HFF-Myc (cell line): Measurements from ENCODE around the gene DPEP1.

Experiments used
- DNase-seq: peaks from one replicate; pipeline ENCODE4 v3.0.0-alpha.2; 2011; ENCODE audit warnings: low read depth; ENCODE audit errors: extremely low read depth
- H3K4me3 ChIP-seq: replicated peaks from 2 replicates; pipeline ENCODE4 v1.5.1; 2011; ENCODE audit warnings: low read depth, mild to moderate bottlenecking, control low read depth, low read length
- CTCF ChIP-seq: IDR thresholded peaks from 2 replicates; pipeline ENCODE4 v1.5.1; 2012; ENCODE audit warnings: mild to moderate bottlenecking, low read depth, low read length, control low read depth; ENCODE audit errors: missing control alignments

The DPEP1 gene

GRCh38 chr16:89600427-89600826 lies 13.0 kb upstream of the DPEP1 start:
- DNase-seq = no peak
- no peak for TF ChIP-seq CTCF
- no peak overlapping the region for H3K4me3 ChIP-seq

DNA sequence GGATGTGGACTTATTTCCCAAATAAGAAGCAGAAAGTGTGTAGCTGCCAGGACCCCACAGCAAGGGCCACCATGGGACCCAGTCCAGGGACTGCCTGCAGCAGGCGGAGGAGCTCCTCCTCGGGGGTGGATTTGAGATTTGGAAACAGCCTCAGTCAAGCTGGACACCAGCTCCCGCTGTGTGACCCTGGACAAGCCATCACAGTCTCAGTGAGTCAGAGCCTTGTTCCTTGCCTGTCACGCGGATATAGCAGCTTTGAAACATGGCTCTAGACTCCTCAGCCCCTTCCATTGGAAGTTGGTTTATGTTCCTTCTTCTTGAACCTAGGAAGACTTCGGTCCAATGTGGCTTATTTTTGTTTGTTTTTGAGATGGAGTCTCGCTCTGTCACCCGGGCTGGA lies 12.5 kb upstream of the DPEP1 start:
- no peak for TF ChIP-seq CTCF
- H3K4me3 ChIP-seq = no peak overlapping the region
- DNase-seq = no peak

- no peak overlapping the region for H3K4me3 ChIP-seq
- TF ChIP-seq CTCF = no peak
- no peak for DNase-seq
Observed at GRCh38 chr16:89601906-89602272, 11.6 kb upstream of the DPEP1 start.

- no peak for DNase-seq
- no peak for TF ChIP-seq CTCF
- H3K4me3 ChIP-seq = no peak overlapping the region
Observed at GRCh38 chr16:89602273-89602951, 11.0 kb upstream of the DPEP1 start.

GRCh38 chr16:89602952-89603590 lies 10.4 kb upstream of the DPEP1 start:
- no peak overlapping the region for H3K4me3 ChIP-seq
- no peak for DNase-seq
- no peak for TF ChIP-seq CTCF

- TF ChIP-seq CTCF = no peak
- no peak for DNase-seq
- no peak overlapping the region for H3K4me3 ChIP-seq
Observed at GRCh38 chr16:89604764-89605163, 8.7 kb upstream of the DPEP1 start.
